PC-9 (cell line): ENCODE results near the gene GPBP1.
"Not testable (repeated sequence)": the region's sequence is repeated elsewhere in the genome, so short reads cannot be mapped to it uniquely, and the experiment has no call there.

ENCODE experiments used
- CTCF ChIP-seq: fragments of 200-600 bp; sonication (generic); conservative IDR thresholded peaks from 2 replicates; pipeline ENCODE4 v1.6.1; 2017; ENCODE audit warnings: mixed run types, antibody characterized with exemption, mild to moderate bottlenecking, moderate library complexity
- EZH2 ChIP-seq: fragments of 200-600 bp; sonication (generic); IDR thresholded peaks from 2 replicates; pipeline ENCODE4 v1.8.0; 2017; ENCODE audit warnings: antibody characterized with exemption, low read depth

- not testable (repeated sequence) for TF ChIP-seq CTCF, EZH2
Measured at GRCh38 chr5:57309022-57309421, 135.2 kb downstream of the GPBP1 start.
